ENCODE data around the gene DIAPH2.
A peak's percentile ranks its signal among the peaks of the same experiment; 100 is the strongest.

DIAPH2 gene

GRCh38 chrX:96685210-96686099 is 813 bp downstream of the DIAPH2 start:
- peaks cover 0 to 13% of the 10 kb centered on the region in 2 experiments for H3K4me1 ChIP-seq (ENCODE audit: control insufficient read depth in 1 of 2, insufficient read depth in 1 of 2, low read depth in 1 of 2, low read length in 1 of 2)
- peak overlapping the region; percentile 78 for H3K27ac ChIP-seq
- peak overlapping the region; percentile 67 to 78 for H3K4me3 ChIP-seq (ENCODE audit: low read depth in 1 of 2, low read length in 1 of 2)

GRCh38 chrX:96687776-96688175 is 3.1 kb downstream of the DIAPH2 start:
- no peak for TF ChIP-seq CTCF (IDR thresholded peaks at IDR 0.05)
- Histone ChIP-seq H3K4me3 (ENCODE audit: low read depth in 1 of 2, low read length in 1 of 2) (no peak overlapping the region), H3K27me3 (no peaks in the 10 kb centered on the region), H3K27ac (no peak overlapping the region), H3K36me3 (no peaks in the 10 kb centered on the region), H3K4me1 (ENCODE audit: control insufficient read depth in 1 of 2, insufficient read depth in 1 of 2, low read depth in 1 of 2, low read length in 1 of 2) (peaks cover 6 to 21% of the 10 kb centered on the region in 2 experiments), H3K9me3 (no peaks in the 10 kb centered on the region)

More at GRCh38 chrX:96685210-96686099, 813 bp downstream of the DIAPH2 start:
- Histone ChIP-seq H3K27me3 (no peaks in the 10 kb centered on the region), H3K36me3 (no peaks in the 10 kb centered on the region), H3K9me3 (no peaks in the 10 kb centered on the region)
- TF ChIP-seq CTCF (IDR thresholded peaks at IDR 0.05) = no peak

GRCh38 chrX:96688789-96689188 is 4.1 kb downstream of the DIAPH2 start:
- TF ChIP-seq CTCF (IDR thresholded peaks at IDR 0.05) = no peak
- Histone ChIP-seq H3K4me3 (ENCODE audit: low read depth in 1 of 2, low read length in 1 of 2) (no peak overlapping the region), H3K4me1 (ENCODE audit: control insufficient read depth in 1 of 2, insufficient read depth in 1 of 2, low read depth in 1 of 2, low read length in 1 of 2) (peaks cover 8 to 26% of the 10 kb centered on the region in 2 experiments), H3K27me3 (no peaks in the 10 kb centered on the region), H3K9me3 (no peaks in the 10 kb centered on the region), H3K27ac (no peak overlapping the region), H3K36me3 (no peaks in the 10 kb centered on the region)

GRCh38 chrX:96689991-96690390 is 5.3 kb downstream of the DIAPH2 start:
- Histone ChIP-seq H3K27me3 (no peaks in the 10 kb centered on the region), H3K27ac (no peak overlapping the region), H3K9me3 (no peaks in the 10 kb centered on the region), H3K4me3 (ENCODE audit: low read depth in 1 of 2, low read length in 1 of 2) (no peak overlapping the region), H3K36me3 (no peaks in the 10 kb centered on the region), H3K4me1 (ENCODE audit: control insufficient read depth in 1 of 2, insufficient read depth in 1 of 2, low read depth in 1 of 2, low read length in 1 of 2) (peaks cover 8 to 26% of the 10 kb centered on the region in 2 experiments)
- no peak for TF ChIP-seq CTCF (IDR thresholded peaks at IDR 0.05)

- Histone ChIP-seq H3K36me3 (no peaks in the 10 kb centered on the region), H3K4me1 (ENCODE audit: control insufficient read depth in 1 of 2, insufficient read depth in 1 of 2, low read depth in 1 of 2, low read length in 1 of 2) (peaks cover 8 to 16% of the 10 kb centered on the region in 2 experiments), H3K9me3 (no peaks in the 10 kb centered on the region), H3K27me3 (no peaks in the 10 kb centered on the region), H3K27ac (no peak overlapping the region), H3K4me3 (ENCODE audit: low read depth in 1 of 2, low read length in 1 of 2) (no peak overlapping the region)
- TF ChIP-seq CTCF (IDR thresholded peaks at IDR 0.05) = no peak
Observed at GRCh38 chrX:96692454-96692853, 7.8 kb downstream of the DIAPH2 start.

Measured in neutrophil (primary cell).